Osteoblast (primary cell): ENCODE measurements around the gene MPZL1. TPM values are rescaled to one million over a fixed set of nuclear protein-coding genes. Genes with fewer than 3 reads are reported as not detected.
"Not testable (repeated sequence)": the region's sequence is repeated elsewhere in the genome, so short reads cannot be mapped to it uniquely, and the experiment has no call there.

Experiments
- DNase-seq: peaks from one replicate; pipeline ENCODE4 v3.0.0; 2011; ENCODE audit warnings: low spot score, mixed read lengths; ENCODE audit not compliant: insufficient read length; ENCODE audit errors: missing footprints
- H2AFZ ChIP-seq: 2 replicates; pipeline ENCODE4 v1.6.0; 2011; ENCODE audit warnings: mild to moderate bottlenecking, low read length
- H3K27ac ChIP-seq: 2 replicates; pipeline ENCODE4 v1.5.1; 2011; ENCODE audit warnings: mild to moderate bottlenecking, low read depth, low read length, moderate library complexity
- H3K27me3 ChIP-seq: 2 replicates; pipeline ENCODE4 v1.6.0; 2012; ENCODE audit warnings: mild to moderate bottlenecking, control low read depth, inconsistent platforms, low read length, moderate library complexity; ENCODE audit not compliant: insufficient read depth
- H3K36me3 ChIP-seq: 2 replicates; pipeline ENCODE4 v1.5.1; 2011; ENCODE audit warnings: mild to moderate bottlenecking, low read length, control low read depth, moderate library complexity; ENCODE audit not compliant: insufficient read depth
- H3K4me1 ChIP-seq: 2 replicates; pipeline ENCODE4 v1.5.1; 2011; ENCODE audit warnings: mild to moderate bottlenecking, low read length, control low read depth, moderate library complexity; ENCODE audit not compliant: insufficient read depth
- H3K4me2 ChIP-seq: 2 replicates; pipeline ENCODE4 v1.6.0; 2011; ENCODE audit warnings: mild to moderate bottlenecking, low read length; ENCODE audit not compliant: insufficient read depth
- H3K4me3 ChIP-seq: fragments of 200-600 bp; sonication (generic); 3 replicates; pipeline ENCODE4 v1.5.1; 2012; ENCODE audit warnings: mild to moderate bottlenecking, low read length, inconsistent platforms; ENCODE audit not compliant: insufficient read depth
- H3K79me2 ChIP-seq: 2 replicates; pipeline ENCODE4 v1.6.0; 2012; ENCODE audit warnings: mild to moderate bottlenecking, low read length, control low read depth, inconsistent platforms; ENCODE audit not compliant: insufficient read depth
- H3K9me3 ChIP-seq: 2 replicates; pipeline ENCODE4 v1.5.1; 2011; ENCODE audit warnings: low read depth, low read length, control low read depth
- H4K20me1 ChIP-seq: 2 replicates; pipeline ENCODE4 v1.6.0; 2012; ENCODE audit warnings: mild to moderate bottlenecking, low read length, control low read depth; ENCODE audit not compliant: insufficient read depth
- total RNA-seq: library from RNA; depleted of rRNA; stranded (reverse); fragments of >200 nt; gene quantifications from 2 replicates; pipeline ENCODE4 v1.2.3, GENCODE V29; 2012
- TF ChIP-seq, protein P1 (sequence below): IDR thresholded peaks from 2 replicates; pipeline ENCODE4 v1.5.1; 2011; ENCODE audit warnings: mild to moderate bottlenecking, low read depth, low read length, moderate library complexity; ENCODE audit errors: extremely low read depth

Gene MPZL1
- total RNA-seq, 1 donor: 189 TPM

- peaks cover 74% of the 10 kb centered on the region for H4K20me1 ChIP-seq
- no peak overlapping the region for H3K4me3 ChIP-seq
- DNase-seq: no peak
- H3K9me3 ChIP-seq: no peaks in the 10 kb centered on the region
- no peak overlapping the region for H3K4me2 ChIP-seq
- peaks cover 5% of the 10 kb centered on the region for H3K36me3 ChIP-seq
- no peak overlapping the region for H3K27ac ChIP-seq
- TF ChIP-seq, protein P1, sequence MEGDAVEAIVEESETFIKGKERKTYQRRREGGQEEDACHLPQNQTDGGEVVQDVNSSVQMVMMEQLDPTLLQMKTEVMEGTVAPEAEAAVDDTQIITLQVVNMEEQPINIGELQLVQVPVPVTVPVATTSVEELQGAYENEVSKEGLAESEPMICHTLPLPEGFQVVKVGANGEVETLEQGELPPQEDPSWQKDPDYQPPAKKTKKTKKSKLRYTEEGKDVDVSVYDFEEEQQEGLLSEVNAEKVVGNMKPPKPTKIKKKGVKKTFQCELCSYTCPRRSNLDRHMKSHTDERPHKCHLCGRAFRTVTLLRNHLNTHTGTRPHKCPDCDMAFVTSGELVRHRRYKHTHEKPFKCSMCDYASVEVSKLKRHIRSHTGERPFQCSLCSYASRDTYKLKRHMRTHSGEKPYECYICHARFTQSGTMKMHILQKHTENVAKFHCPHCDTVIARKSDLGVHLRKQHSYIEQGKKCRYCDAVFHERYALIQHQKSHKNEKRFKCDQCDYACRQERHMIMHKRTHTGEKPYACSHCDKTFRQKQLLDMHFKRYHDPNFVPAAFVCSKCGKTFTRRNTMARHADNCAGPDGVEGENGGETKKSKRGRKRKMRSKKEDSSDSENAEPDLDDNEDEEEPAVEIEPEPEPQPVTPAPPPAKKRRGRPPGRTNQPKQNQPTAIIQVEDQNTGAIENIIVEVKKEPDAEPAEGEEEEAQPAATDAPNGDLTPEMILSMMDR: no peak
- no peak overlapping the region for H2AFZ ChIP-seq
- no peaks in the 10 kb centered on the region for H3K27me3 ChIP-seq
- H3K4me1 ChIP-seq: peaks cover 6% of the 10 kb centered on the region
- peaks cover 97% of the 10 kb centered on the region for H3K79me2 ChIP-seq
Measured at GRCh38 chr1:167739752-167740151, 18.0 kb downstream of the MPZL1 start.

DNA sequence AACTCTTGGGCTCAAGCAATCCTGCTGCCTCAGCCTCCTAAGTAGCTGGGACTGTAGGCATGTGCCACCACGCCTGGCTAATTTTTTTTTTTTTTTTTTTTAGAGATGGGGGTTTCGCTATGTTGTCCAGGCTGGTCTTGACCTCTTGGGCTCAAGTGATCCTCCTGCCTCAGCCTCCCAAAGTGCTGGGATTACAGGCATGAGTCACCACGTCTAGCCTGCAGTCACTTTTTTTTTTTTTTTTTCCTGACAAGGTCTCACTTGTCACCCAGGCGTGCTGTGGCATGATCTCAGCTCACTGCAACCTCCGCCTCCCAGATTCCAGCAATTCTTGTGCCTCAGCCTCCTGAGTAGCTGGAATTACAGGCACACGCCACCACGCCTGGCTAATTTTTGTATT, 19.3 kb downstream of the MPZL1 start:
- Histone ChIP-seq H3K4me1 (peaks cover 10% of the 10 kb centered on the region), H4K20me1 (peaks cover 67% of the 10 kb centered on the region), H3K79me2 (peaks cover 97% of the 10 kb centered on the region)
- H3K4me3 ChIP-seq, H3K9me3 ChIP-seq, DNase-seq, H3K27ac ChIP-seq, H2AFZ ChIP-seq, H3K27me3 ChIP-seq, H3K36me3 ChIP-seq, H3K4me2 ChIP-seq: not testable (repeated sequence)

GRCh38 chr1:167742392-167743057, 20.7 kb downstream of the MPZL1 start:
- not testable (repeated sequence) for H3K27ac ChIP-seq, H3K4me2 ChIP-seq, H3K4me3 ChIP-seq, H3K36me3 ChIP-seq, H3K9me3 ChIP-seq, H3K27me3 ChIP-seq, DNase-seq, H2AFZ ChIP-seq
- H3K4me1 ChIP-seq: peaks cover 25% of the 10 kb centered on the region
- H4K20me1 ChIP-seq: peaks cover 60% of the 10 kb centered on the region
- peaks cover 97% of the 10 kb centered on the region for H3K79me2 ChIP-seq

DNA sequence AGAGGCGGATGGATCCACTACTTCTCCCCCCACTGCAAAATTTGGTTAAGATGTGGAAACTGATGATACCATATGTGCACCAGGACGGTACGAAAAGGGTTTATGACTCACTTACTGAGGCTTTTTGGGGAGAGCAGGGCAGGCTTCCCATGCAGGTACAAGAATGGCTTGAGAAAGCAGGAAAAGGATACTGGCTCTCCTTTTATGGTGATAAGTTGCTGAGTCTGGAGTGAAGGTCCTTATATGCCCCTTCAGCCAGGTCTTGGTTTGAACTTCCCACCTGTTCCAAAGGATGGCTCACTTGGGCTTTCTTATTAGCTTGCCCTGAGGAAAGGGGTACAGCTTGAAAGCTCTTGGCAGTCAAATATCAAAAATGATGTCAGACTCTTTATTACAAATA, 23.1 kb downstream of the MPZL1 start:
- H3K4me2 ChIP-seq: no peak overlapping the region
- no peaks in the 10 kb centered on the region for H3K36me3 ChIP-seq
- DNase-seq: no peak
- H3K27me3 ChIP-seq: no peaks in the 10 kb centered on the region
- peaks cover 52% of the 10 kb centered on the region for H4K20me1 ChIP-seq
- TF ChIP-seq, protein P1: no peak
- no peaks in the 10 kb centered on the region for H3K9me3 ChIP-seq
- no peak overlapping the region for H3K27ac ChIP-seq
- H3K79me2 ChIP-seq: peaks cover 97% of the 10 kb centered on the region
- H2AFZ ChIP-seq: no peak overlapping the region
- peaks cover 46% of the 10 kb centered on the region for H3K4me1 ChIP-seq
- no peak overlapping the region for H3K4me3 ChIP-seq

GRCh38 chr1:167746013-167746672, 24.4 kb downstream of the MPZL1 start:
- Histone ChIP-seq H3K79me2 (peaks cover 97% of the 10 kb centered on the region), H3K4me1 (peaks cover 51% of the 10 kb centered on the region), H3K9me3 (no peaks in the 10 kb centered on the region), H3K4me2 (no peak overlapping the region), H4K20me1 (peaks cover 44% of the 10 kb centered on the region), H3K27ac (no peak overlapping the region), H2AFZ (no peak overlapping the region), H3K4me3 (no peak overlapping the region), H3K27me3 (no peaks in the 10 kb centered on the region), H3K36me3 (no peaks in the 10 kb centered on the region)
- DNase-seq: no peak
- TF ChIP-seq, protein P1: no peak
